IPS DF 4.7 (cell line): ENCODE results near the gene AFAP1L2.

Experiments used
- DNase-seq: peaks from one replicate; pipeline ENCODE4 v3.0.0-alpha.2; 2013; ENCODE audit warnings: low spot score; ENCODE audit errors: extremely low read depth

The AFAP1L2 gene

GRCh38 chr10:114245121-114245791, 159.0 kb downstream of the AFAP1L2 start:
- DNase-seq = no peak
